Duodenal mucosa (tissue), 2 donors: ENCODE data around the gene BPI.
"Not testable (repeated sequence)": the region's sequence is repeated elsewhere in the genome, so short reads cannot be mapped to it uniquely, and the experiment has no call there.

ENCODE experiments used
- H3K27ac ChIP-seq: one replicate; pipeline ENCODE4 v1.7.0; 2013; ENCODE audit warnings: low read depth, low read length
- H3K27me3 ChIP-seq, 2 donors: one replicate each; pipeline ENCODE4 v1.7.0; 2013; ENCODE audit warnings: low read length in 2 of 2, control low read depth in 1 of 2; ENCODE audit not compliant: insufficient read depth in 2 of 2, control insufficient read depth in 1 of 2
- H3K36me3 ChIP-seq, 2 donors: one replicate each; pipeline ENCODE4 v1.7.0; 2013; ENCODE audit warnings: low read length in 2 of 2, control low read depth in 1 of 2; ENCODE audit not compliant: insufficient read depth in 2 of 2, control insufficient read depth in 1 of 2
- H3K4me1 ChIP-seq, 2 donors: one replicate each; pipeline ENCODE4 v1.7.0; 2013; ENCODE audit warnings: low read length in 2 of 2, control low read depth in 1 of 2; ENCODE audit not compliant: insufficient read depth in 2 of 2, control insufficient read depth in 1 of 2
- H3K4me3 ChIP-seq, 2 donors: one replicate each; pipeline ENCODE4 v1.7.0; 2013; ENCODE audit warnings: low read length in 2 of 2, low read depth in 1 of 2
- H3K9ac ChIP-seq, 2 donors: one replicate each; pipeline ENCODE4 v1.7.0; 2013; ENCODE audit warnings: low read length in 2 of 2, low read depth in 1 of 2
- H3K9me3 ChIP-seq, 2 donors: one replicate each; pipeline ENCODE4 v1.7.0; 2013; ENCODE audit warnings: low read length in 2 of 2, control low read depth in 1 of 2; ENCODE audit not compliant: control insufficient read depth in 1 of 2

The BPI gene

GRCh38 chr20:38303908-38304379, at the start of gene BPI:
TSS of gene BPI (plus strand) at chr20:38304156. CDS start at chr20:38304224, 68 bp downstream.
- Histone ChIP-seq H3K36me3 (no peaks in the 10 kb centered on the region), H3K27ac (no peak within 1 kb of the TSS), H3K4me3 (no peak within 1 kb of the TSS), H3K9ac (no peak within 1 kb of the TSS), H3K27me3 (peaks cover 4 to 13% of the 10 kb centered on the region in 2 donors), H3K9me3 (no peaks in the 10 kb centered on the region), H3K4me1 (peaks cover 0 to 7% of the 10 kb centered on the region in 2 donors)

DNA sequence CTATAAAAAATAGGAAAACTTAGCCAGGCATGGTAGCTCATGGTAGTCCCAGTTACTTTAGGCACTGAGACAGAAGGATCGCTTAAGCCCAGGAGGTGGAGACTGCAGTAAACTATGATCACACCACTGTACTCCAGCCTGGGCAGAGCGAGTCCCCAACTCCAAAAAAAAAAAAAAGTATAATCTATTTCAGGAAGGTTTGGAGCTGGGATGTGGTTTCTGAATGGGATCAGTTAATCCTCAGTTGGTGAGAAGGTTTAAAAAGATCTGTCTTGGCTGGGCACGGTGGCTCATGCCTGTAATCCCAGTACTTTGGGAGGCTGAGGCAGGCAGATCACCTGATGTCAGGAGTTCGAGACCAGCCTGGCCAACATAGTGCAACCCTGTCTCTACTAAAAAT, 49.3 kb upstream of the BPI start:
- not testable (repeated sequence) for H3K9ac ChIP-seq, H3K9me3 ChIP-seq, H3K4me1 ChIP-seq, H3K27ac ChIP-seq, H3K36me3 ChIP-seq, H3K4me3 ChIP-seq
- H3K27me3 ChIP-seq: peaks cover 5 to 10% of the 10 kb centered on the region in 2 donors

DNA sequence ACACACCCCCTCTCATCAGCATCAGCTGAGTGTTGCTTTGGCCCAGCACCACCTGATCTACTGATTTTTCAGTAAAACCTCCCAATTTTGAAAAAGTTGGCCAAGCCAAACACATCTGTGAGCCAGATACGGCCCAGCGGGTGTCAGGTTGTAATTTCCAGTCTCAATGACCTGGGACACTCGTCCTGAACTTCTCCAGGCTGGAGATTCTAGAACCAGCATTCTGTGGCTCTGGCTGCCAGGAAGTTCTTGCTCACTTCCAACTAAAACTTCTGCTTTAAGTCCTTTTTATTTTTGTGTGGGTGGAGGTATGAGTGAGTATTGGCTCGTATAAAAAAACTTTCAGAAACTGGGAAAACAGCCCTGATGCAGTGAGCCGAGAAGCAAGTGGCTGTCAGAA, 48.6 kb upstream of the BPI start:
- Histone ChIP-seq H3K4me3 (no peak overlapping the region), H3K4me1 (peaks cover 0 to 5% of the 10 kb centered on the region in 2 donors), H3K27me3 (peaks cover 12 to 18% of the 10 kb centered on the region in 2 donors), H3K36me3 (no peaks in the 10 kb centered on the region), H3K9me3 (no peaks in the 10 kb centered on the region), H3K9ac (no peak overlapping the region), H3K27ac (no peak overlapping the region)

DNA sequence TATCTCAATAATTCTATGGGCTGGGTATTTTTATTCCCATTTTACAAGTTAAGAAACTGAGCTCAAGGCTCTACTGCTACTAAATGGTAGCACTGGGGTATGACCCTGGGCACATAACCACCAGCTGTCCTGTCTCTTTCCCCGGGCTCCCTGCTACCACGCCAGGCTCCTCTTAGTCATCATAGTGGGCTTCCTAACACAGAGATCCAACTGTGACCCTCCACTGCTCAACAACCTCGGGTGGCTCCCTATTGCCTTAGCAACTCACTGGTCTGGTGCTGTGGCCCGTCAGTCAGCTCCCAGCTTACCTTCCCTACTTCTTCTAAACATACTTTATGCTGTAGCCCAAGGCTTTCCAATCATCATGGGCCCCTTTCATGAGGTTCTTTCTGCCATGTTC, 47.9 kb upstream of the BPI start:
- H3K9ac ChIP-seq: no peak overlapping the region
- peaks cover 16 to 21% of the 10 kb centered on the region in 2 donors for H3K27me3 ChIP-seq
- no peak overlapping the region for H3K4me3 ChIP-seq
- H3K27ac ChIP-seq: no peak overlapping the region
- no peaks in the 10 kb centered on the region for H3K36me3 ChIP-seq
- no peaks in the 10 kb centered on the region for H3K9me3 ChIP-seq
- peaks cover 0 to 5% of the 10 kb centered on the region in 2 donors for H3K4me1 ChIP-seq

DNA sequence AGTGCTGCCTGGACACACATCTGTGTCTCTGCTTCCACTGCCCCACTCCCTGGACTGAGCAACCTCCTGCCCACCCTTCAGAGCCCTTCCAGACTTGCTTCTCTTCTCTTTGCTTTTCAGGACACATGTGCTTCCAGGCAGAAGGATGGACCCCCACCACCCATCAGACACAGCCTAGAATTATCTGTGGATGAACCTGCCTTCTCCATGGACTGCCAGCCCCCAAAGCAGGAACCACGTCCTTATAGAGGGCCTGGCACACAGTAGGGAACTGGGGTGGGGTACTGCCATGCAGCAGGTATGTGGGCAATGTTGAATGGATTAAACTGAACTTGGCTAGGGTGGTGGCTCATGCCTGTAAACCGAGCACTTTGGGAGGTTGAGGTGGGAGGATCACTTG, 47.0 kb upstream of the BPI start:
- Histone ChIP-seq H3K27me3 (peaks cover 19 to 24% of the 10 kb centered on the region in 2 donors), H3K9me3 (no peaks in the 10 kb centered on the region), H3K36me3 (no peaks in the 10 kb centered on the region), H3K4me1 (peaks cover 0 to 3% of the 10 kb centered on the region in 2 donors), H3K27ac (no peak overlapping the region), H3K9ac (no peak overlapping the region), H3K4me3 (no peak overlapping the region)

DNA sequence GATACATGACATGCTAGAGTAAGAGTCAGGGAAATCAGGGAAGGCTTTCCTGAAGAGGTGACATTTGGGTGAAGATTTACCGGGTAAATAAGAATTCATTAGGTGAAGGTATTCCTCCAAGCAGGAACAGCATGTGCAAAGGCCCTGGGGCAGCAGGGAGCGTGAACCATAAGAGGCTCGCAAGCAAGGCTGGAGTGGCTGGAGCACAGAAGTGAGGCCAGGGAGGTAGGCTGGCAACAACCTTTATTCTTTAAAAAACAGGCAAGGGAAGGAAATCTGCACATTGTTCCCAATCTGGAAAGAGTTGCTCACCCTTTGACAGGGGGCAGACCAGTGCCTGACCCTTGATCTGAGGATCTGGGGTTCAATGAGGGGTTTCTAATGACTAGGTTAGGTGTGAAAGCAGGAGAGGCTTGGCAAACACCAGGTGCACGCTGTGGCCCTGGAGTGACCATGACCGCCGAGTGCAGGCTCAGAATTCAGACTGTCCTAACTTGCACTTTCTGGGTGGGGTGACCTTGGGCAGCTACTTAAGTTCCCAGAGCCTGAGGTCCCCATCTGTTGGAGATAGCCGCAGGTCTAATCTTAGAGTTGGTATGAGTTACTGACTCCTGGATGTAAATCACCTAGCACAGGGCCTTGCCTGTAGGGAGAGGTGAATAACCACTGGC, 45.3 kb upstream of the BPI start:
- peaks cover 19 to 31% of the 10 kb centered on the region in 2 donors for H3K27me3 ChIP-seq
- no peaks in the 10 kb centered on the region for H3K36me3 ChIP-seq
- no peak overlapping the region for H3K27ac ChIP-seq
- H3K4me1 ChIP-seq: no peaks in the 10 kb centered on the region
- H3K4me3 ChIP-seq: peak overlapping the region in 1 of 2 donors; percentile 40
- no peak overlapping the region for H3K9ac ChIP-seq
- no peaks in the 10 kb centered on the region for H3K9me3 ChIP-seq

DNA sequence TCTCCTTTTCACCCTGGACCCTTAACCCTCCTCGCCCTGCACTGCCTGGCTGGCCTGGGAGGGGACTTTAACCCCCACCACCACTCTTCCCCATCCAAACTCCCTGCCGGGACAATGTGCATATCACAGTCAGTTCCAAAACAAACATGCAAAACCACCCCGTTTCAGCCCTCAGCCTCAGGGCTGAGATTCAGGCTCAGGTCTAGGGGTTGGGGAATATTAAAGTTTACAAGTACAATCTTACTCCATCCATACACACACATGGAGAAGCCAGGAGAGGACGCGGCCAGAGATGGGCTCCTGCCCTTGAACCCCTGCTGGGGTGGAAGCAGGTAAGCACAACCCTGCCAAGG, 44.0 kb upstream of the BPI start:
- Histone ChIP-seq H3K9ac (peak overlapping the region; percentile 7 to 32), H3K36me3 (no peaks in the 10 kb centered on the region), H3K4me1 (no peaks in the 10 kb centered on the region), H3K27ac (peak overlapping the region; percentile 15), H3K27me3 (peaks cover 19 to 31% of the 10 kb centered on the region in 2 donors), H3K9me3 (no peaks in the 10 kb centered on the region), H3K4me3 (peak overlapping the region; percentile 40 to 51)

GRCh38 chr20:38260378-38261053, 43.4 kb upstream of the BPI start, which contains the start of gene KIAA1755:
TSS of gene KIAA1755 (minus strand) at chr20:38260735. CDS start at chr20:38260500, 235 bp downstream.
- peak within 1 kb of the TSS; percentile 15 for H3K27ac ChIP-seq
- peak within 1 kb of the TSS; percentile 40 to 51 for H3K4me3 ChIP-seq
- H3K4me1 ChIP-seq: no peaks in the 10 kb centered on the region
- no peaks in the 10 kb centered on the region for H3K36me3 ChIP-seq
- H3K27me3 ChIP-seq: peaks cover 19 to 31% of the 10 kb centered on the region in 2 donors
- peak within 1 kb of the TSS; percentile 7 to 32 for H3K9ac ChIP-seq
- no peaks in the 10 kb centered on the region for H3K9me3 ChIP-seq

GRCh38 chr20:38261054-38261390, 42.9 kb upstream of the BPI start:
- Histone ChIP-seq H3K9me3 (no peaks in the 10 kb centered on the region), H3K36me3 (no peaks in the 10 kb centered on the region), H3K27ac (no peak overlapping the region), H3K4me3 (no peak overlapping the region), H3K27me3 (peaks cover 19 to 31% of the 10 kb centered on the region in 2 donors), H3K4me1 (no peaks in the 10 kb centered on the region), H3K9ac (no peak overlapping the region)

DNA sequence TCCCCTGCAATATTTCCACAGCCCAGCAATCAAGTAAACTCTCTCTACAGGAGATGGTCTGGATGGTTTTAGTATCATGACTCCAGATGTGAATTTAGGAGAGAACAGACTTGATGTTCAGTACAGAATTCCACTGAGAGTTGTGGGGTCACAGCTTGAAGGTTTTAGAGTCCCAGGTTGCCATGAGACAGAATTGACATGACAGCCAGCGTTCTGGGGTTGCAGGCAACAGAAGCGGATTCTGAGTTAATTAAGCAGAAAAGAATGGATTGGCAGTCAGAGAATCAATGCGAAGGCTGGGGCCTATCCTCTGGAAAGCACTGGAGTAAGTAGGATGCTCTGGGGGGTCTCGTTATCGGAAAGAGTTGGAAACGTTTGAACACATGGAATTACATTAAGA, 41.0 kb upstream of the BPI start:
- H3K4me1 ChIP-seq: no peaks in the 10 kb centered on the region
- H3K9ac ChIP-seq: no peak overlapping the region
- H3K4me3 ChIP-seq: no peak overlapping the region
- H3K27ac ChIP-seq: no peak overlapping the region
- H3K27me3 ChIP-seq: peaks cover 19 to 31% of the 10 kb centered on the region in 2 donors
- no peaks in the 10 kb centered on the region for H3K36me3 ChIP-seq
- no peaks in the 10 kb centered on the region for H3K9me3 ChIP-seq
